SK-N-SH (cell line): ENCODE data around the gene ASAP2. TPM values are rescaled to one million over a fixed set of nuclear protein-coding genes. Genes with fewer than 3 reads are reported as not detected.

Source experiments
- CTCF ChIA-PET: fragments of 300-600, 350-600 bp; formaldehyde crosslinking; extraction: SDS; loops from one replicate; lab custom pipeline; 2021; lab: Yijun Ruan, JAX
- POLR2A ChIA-PET: fragments of 350-600 bp; sonication (Branson Sonifier 250); formaldehyde crosslinking; extraction: SDS; loops from one replicate; lab custom pipeline; 2020; ENCODE audit warnings: antibody characterized with exemption, inconsistent platforms; lab: Yijun Ruan, JAX
- DNase-seq: peaks from one replicate; pipeline ENCODE4 v3.0.0; 2012
- H2AFZ ChIP-seq: fragments of 200-600 bp; sonication (generic); 2 replicates; pipeline ENCODE4 v1.8.1; 2016; ENCODE audit warnings: antibody characterized with exemption, mild to moderate bottlenecking, low read depth
- H3F3A ChIP-seq: fragments of 200-600 bp; sonication (generic); replicated peaks from 2 replicates; pipeline ENCODE3; 2016; ENCODE audit warnings: antibody characterized with exemption, mild to moderate bottlenecking; ENCODE audit not compliant: insufficient read depth
- H3K27ac ChIP-seq, 2 experiments: fragments of 200-500 bp in 1 of 2; fragments of 200-600 bp in 1 of 2; sonication (Bioruptor generic) in 1 of 2; sonication (generic), shearing (Covaris generic) in 1 of 2; 2 replicates each; pipeline versions ENCODE4 v1.5.1 to v1.6.1; 2014 to 2016; ENCODE audit warnings: low read depth in 2 of 2, inconsistent platforms in 1 of 2, low read length in 1 of 2, mild to moderate bottlenecking in 1 of 2, mixed read lengths in 1 of 2
- H3K27me3 ChIP-seq: fragments of 200-600 bp; sonication (generic), shearing (Covaris generic); 2 replicates; pipeline ENCODE4 v1.6.1; 2016; ENCODE audit warnings: mixed run types; ENCODE audit not compliant: insufficient read depth
- H3K36me3 ChIP-seq, 2 experiments: fragments of 200-500 bp in 1 of 2; fragments of 200-600 bp in 1 of 2; sonication (Bioruptor generic) in 1 of 2; sonication (generic) in 1 of 2; replicated peaks in 1 of 2; 2 replicates each; pipeline versions ENCODE3 to v1.5.1; 2014 to 2016; ENCODE audit warnings: low read length in 1 of 2, mild to moderate bottlenecking in 1 of 2; ENCODE audit not compliant: insufficient read depth in 2 of 2, control insufficient read depth in 1 of 2
- H3K4me1 ChIP-seq, 2 experiments: fragments of 200-500 bp in 1 of 2; fragments of 200-600 bp in 1 of 2; sonication (Bioruptor generic) in 1 of 2; sonication (generic), shearing (Covaris generic) in 1 of 2; 2 replicates each; pipeline versions ENCODE4 v1.5.1 to v1.6.1; 2014 to 2016; ENCODE audit warnings: low read depth in 1 of 2, low read length in 1 of 2, mixed run types in 1 of 2; ENCODE audit not compliant: insufficient read depth in 2 of 2, control insufficient read depth in 1 of 2
- H3K4me2 ChIP-seq: fragments of 200-600 bp; sonication (generic), shearing (Covaris generic); 2 replicates; pipeline ENCODE4 v1.6.1; 2017; ENCODE audit warnings: mixed run types
- H3K4me3 ChIP-seq, 2 experiments: fragments of 200-500 bp in 1 of 2; fragments of 200-600 bp in 1 of 2; sonication (Bioruptor generic) in 1 of 2; sonication (generic), shearing (Covaris generic) in 1 of 2; 2 replicates each; pipeline versions ENCODE4 v1.5.1 to v1.8.1; 2014 to 2016; ENCODE audit warnings: low read depth in 2 of 2, inconsistent platforms in 1 of 2, low read length in 1 of 2, mild to moderate bottlenecking in 1 of 2, mixed read lengths in 1 of 2, moderate library complexity in 1 of 2
- H3K79me2 ChIP-seq: fragments of 200-600 bp; sonication (generic); 2 replicates; pipeline ENCODE4 v1.8.1; 2017; ENCODE audit warnings: mild to moderate bottlenecking; ENCODE audit not compliant: insufficient read depth
- H3K9ac ChIP-seq: fragments of 200-600 bp; sonication (generic); 2 replicates; pipeline ENCODE4 v1.6.1; 2017; ENCODE audit warnings: mixed run types
- H3K9me2 ChIP-seq: fragments of 200-600 bp; sonication (generic); 2 replicates; pipeline ENCODE4 v1.6.1; 2017; ENCODE audit warnings: mixed run types
- H3K9me3 ChIP-seq: fragments of 200-600 bp; sonication (generic); 2 replicates; pipeline ENCODE4 v1.6.1; 2017; ENCODE audit warnings: mixed run types, mild to moderate bottlenecking, moderate library complexity
- H4K20me1 ChIP-seq: fragments of 200-600 bp; sonication (generic); 2 replicates; pipeline ENCODE4 v1.6.1; 2017; ENCODE audit warnings: mild to moderate bottlenecking, mixed run types; ENCODE audit not compliant: insufficient read depth
- CHD2 ChIP-seq: fragments of 150-350 bp; IDR thresholded peaks from 2 replicates; pipeline ENCODE4 v1.6.1; 2018; ENCODE audit warnings: low read length; ENCODE audit not compliant: partially characterized antibody
- FOSL2 ChIP-seq: IDR thresholded peaks from 2 replicates; pipeline ENCODE4 v1.4.0; 2012; ENCODE audit warnings: low read depth, mild to moderate bottlenecking, moderate library complexity, borderline replicate concordance
- FOXM1 ChIP-seq: IDR thresholded peaks from 2 replicates; pipeline ENCODE4 v1.4.0; 2012; ENCODE audit warnings: low read depth, mild to moderate bottlenecking
- GATA2 ChIP-seq: sonication (generic); formaldehyde crosslinking; IDR thresholded peaks from 2 replicates; pipeline ENCODE4 v1.5.0; 2020; ENCODE audit warnings: mild to moderate bottlenecking, missing genetic modification reagents
- JUND ChIP-seq: IDR thresholded peaks from 2 replicates; pipeline ENCODE4 v1.4.0; 2012
- MEF2A ChIP-seq: IDR thresholded peaks from 2 replicates; pipeline ENCODE4 v1.4.0; 2012; ENCODE audit warnings: low read depth, borderline replicate concordance
- MXI1 ChIP-seq: IDR thresholded peaks from 2 replicates; pipeline ENCODE4 v1.6.1; 2012; ENCODE audit warnings: mild to moderate bottlenecking, low read depth, low read length, improper control_type of control experiment
- NRF1 ChIP-seq: IDR thresholded peaks from 2 replicates; pipeline ENCODE4 v1.6.1; 2012; ENCODE audit warnings: low read depth, mild to moderate bottlenecking, low read length
- RXRA ChIP-seq: IDR thresholded peaks from 2 replicates; pipeline ENCODE4 v1.4.0; 2012; ENCODE audit warnings: low read depth, mild to moderate bottlenecking, borderline replicate concordance
- SIN3A ChIP-seq: IDR thresholded peaks from 2 replicates; pipeline ENCODE4 v1.6.1; 2012; ENCODE audit warnings: low read depth, mild to moderate bottlenecking, low read length, moderate library complexity, borderline replicate concordance
- TEAD4 ChIP-seq: IDR thresholded peaks from 2 replicates; pipeline ENCODE4 v1.4.0; 2012; ENCODE audit warnings: mild to moderate bottlenecking, borderline replicate concordance; ENCODE audit not compliant: insufficient read depth
- WGBS: methylation state at CpG from one replicate; pipeline ENCODE4 v1.1.6; 2017; ENCODE audit warnings: low lambda C conversion rate; 5-methylcytosine and 5-hydroxymethylcytosine counted together
- polyA plus RNA-seq, 3 experiments: library from polyadenylated mRNA; depleted of rRNA; stranded (reverse); fragments of >200 nt; gene quantifications; 2 replicates each; pipeline ENCODE4 v1.2.3, GENCODE V29; 2012
- TF ChIP-seq, protein P1 (sequence below): IDR thresholded peaks from 2 replicates; pipeline ENCODE4 v1.4.0; 2012; ENCODE audit warnings: low read depth, borderline replicate concordance
- TF ChIP-seq, protein P2 (sequence below): IDR thresholded peaks from 2 replicates; pipeline ENCODE4 v1.4.0; 2012; ENCODE audit warnings: low read depth, borderline replicate concordance
- TF ChIP-seq, protein P3 (sequence below): IDR thresholded peaks from 2 replicates; pipeline ENCODE4 v1.4.0; 2012; ENCODE audit warnings: low read depth
- TF ChIP-seq, protein P4 (sequence below): fragments of 150-350 bp; IDR thresholded peaks from 2 replicates; pipeline ENCODE4 v1.6.1; 2017; ENCODE audit warnings: antibody characterized with exemption, low read length, low read depth, borderline replicate concordance

Gene ASAP2
- polyA plus RNA-seq, 1 of the 3 experiments (the other 2 are of a cell fraction), result 37.9 TPM

DNA sequence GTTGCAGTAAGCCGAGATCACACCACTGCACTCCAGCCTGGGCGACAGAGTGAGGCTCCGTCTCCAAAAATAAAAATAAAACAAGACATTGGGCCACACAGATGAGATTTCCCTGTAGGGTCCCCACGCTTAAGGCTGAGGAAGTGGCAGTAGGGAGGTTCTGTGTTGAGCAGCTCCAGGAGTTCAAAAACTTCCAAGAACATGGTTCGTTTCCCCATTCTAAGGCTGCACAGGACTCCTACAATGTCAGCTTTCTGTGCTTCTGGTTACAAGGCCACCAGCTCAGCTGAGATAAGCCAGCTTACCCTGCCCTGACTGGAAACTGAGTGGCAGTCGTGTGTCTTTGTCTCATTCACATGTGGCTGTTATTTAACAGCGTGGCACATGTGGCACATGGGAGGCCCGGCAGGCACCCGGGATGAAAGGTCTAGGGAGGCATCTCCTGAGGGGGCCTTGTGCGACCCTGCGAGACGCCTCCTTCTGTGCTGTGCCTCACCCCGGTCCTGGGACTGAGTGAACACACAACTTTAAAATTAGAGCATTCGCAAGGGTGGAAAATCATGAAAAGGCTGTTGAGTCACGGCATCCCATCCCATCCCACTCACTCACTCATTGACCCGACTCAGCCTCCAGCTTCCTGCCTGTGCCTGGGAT is 209.0 kb downstream of the ASAP2 start:
- no peak overlapping the region for H2AFZ ChIP-seq
- ChIA-PET POLR2A (no interaction called here), CTCF (interaction anchor here (1.0 to 1.1 kb wide), 2 partner anchors 13 to 273 kb away, joined by 3 read pairs; no protein-coding TSS in a partner anchor)
- no peak overlapping the region for H3K9ac ChIP-seq
- WGBS, result 94% methylated on average over 16 of the region's 16 CpGs
- TF ChIP-seq FOSL2, result no peak
- no peak for TF ChIP-seq NRF1
- TF ChIP-seq, protein P1, sequence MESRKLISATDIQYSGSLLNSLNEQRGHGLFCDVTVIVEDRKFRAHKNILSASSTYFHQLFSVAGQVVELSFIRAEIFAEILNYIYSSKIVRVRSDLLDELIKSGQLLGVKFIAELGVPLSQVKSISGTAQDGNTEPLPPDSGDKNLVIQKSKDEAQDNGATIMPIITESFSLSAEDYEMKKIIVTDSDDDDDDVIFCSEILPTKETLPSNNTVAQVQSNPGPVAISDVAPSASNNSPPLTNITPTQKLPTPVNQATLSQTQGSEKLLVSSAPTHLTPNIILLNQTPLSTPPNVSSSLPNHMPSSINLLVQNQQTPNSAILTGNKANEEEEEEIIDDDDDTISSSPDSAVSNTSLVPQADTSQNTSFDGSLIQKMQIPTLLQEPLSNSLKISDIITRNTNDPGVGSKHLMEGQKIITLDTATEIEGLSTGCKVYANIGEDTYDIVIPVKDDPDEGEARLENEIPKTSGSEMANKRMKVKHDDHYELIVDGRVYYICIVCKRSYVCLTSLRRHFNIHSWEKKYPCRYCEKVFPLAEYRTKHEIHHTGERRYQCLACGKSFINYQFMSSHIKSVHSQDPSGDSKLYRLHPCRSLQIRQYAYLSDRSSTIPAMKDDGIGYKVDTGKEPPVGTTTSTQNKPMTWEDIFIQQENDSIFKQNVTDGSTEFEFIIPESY, result no peak
- no peak for TF ChIP-seq GATA2
- TF ChIP-seq, protein P2, sequence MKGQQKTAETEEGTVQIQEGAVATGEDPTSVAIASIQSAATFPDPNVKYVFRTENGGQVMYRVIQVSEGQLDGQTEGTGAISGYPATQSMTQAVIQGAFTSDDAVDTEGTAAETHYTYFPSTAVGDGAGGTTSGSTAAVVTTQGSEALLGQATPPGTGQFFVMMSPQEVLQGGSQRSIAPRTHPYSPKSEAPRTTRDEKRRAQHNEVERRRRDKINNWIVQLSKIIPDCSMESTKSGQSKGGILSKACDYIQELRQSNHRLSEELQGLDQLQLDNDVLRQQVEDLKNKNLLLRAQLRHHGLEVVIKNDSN, result no peak
- no peak for TF ChIP-seq MEF2A
- no peak for TF ChIP-seq FOXM1
- no peak for TF ChIP-seq SIN3A
- TF ChIP-seq, protein P3, sequence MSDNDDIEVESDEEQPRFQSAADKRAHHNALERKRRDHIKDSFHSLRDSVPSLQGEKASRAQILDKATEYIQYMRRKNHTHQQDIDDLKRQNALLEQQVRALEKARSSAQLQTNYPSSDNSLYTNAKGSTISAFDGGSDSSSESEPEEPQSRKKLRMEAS, result no peak
- no peak for TF ChIP-seq JUND
- TF ChIP-seq, protein P4, sequence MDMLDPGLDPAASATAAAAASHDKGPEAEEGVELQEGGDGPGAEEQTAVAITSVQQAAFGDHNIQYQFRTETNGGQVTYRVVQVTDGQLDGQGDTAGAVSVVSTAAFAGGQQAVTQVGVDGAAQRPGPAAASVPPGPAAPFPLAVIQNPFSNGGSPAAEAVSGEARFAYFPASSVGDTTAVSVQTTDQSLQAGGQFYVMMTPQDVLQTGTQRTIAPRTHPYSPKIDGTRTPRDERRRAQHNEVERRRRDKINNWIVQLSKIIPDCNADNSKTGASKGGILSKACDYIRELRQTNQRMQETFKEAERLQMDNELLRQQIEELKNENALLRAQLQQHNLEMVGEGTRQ, result no peak
- TF ChIP-seq CHD2, result no peak
- TF ChIP-seq MXI1, result no peak
- TF ChIP-seq TEAD4, result no peak
- no peak for TF ChIP-seq RXRA
- peaks cover 9% of the 10 kb centered on the region for H3F3A ChIP-seq
- peaks cover 83% of the 10 kb centered on the region for H3K79me2 ChIP-seq
- no peaks in the 10 kb centered on the region for H3K9me2 ChIP-seq
- H3K4me2 ChIP-seq, result no peak overlapping the region
- no peak overlapping the region for H3K4me3 ChIP-seq
- no peaks in the 10 kb centered on the region for H3K27me3 ChIP-seq
- no peak for DNase-seq
- H3K9me3 ChIP-seq, result no peaks in the 10 kb centered on the region
- peaks cover 19% of the 10 kb centered on the region for H4K20me1 ChIP-seq
- H3K27ac ChIP-seq, result no peak overlapping the region
- H3K36me3 ChIP-seq, result peaks cover 28 to 49% of the 10 kb centered on the region in 2 experiments
- H3K4me1 ChIP-seq, result peaks cover 3% of the 10 kb centered on the region in 2 experiments; a peak in 1 of 4 replicates
